Measurements from ENCODE around the gene KCNIP1. TPM values are rescaled to one million over a fixed set of nuclear protein-coding genes. Genes with fewer than 3 reads are reported as not detected.

Gene KCNIP1
- total RNA-seq, 4 donors from 2014 or later, result 1.2 to 2.7 TPM; not detected in 2

DNA sequence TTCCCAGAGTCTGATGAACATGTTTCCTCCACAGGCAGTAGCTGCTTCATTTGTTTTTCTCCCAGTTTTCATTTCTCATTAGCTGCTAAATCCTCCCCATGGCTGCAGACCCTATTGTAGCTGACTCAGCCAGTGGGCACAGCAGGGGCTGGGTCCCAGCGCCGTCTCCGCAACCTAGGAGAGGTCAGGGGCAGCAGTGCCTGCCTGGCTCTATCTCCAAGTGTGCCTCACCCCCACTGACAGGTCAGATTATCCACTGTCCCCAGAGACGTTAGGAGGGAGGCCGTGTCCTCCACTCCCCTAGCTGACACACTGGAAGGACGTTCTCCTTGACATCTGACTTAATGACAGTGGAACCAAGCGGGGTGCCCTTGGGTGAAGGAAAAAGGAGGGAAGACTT is 31.1 kb downstream of the KCNIP1 start:
- Histone ChIP-seq H3K36me3 (no peaks in the 10 kb centered on the region), H3K9me3 (no peaks in the 10 kb centered on the region), H3K27me3 (no peaks in the 10 kb centered on the region), H3K4me1 (no peaks in the 10 kb centered on the region), H3K27ac (no peak overlapping the region), H3K4me3 (no peak overlapping the region)
- intact Hi-C loops (cut with DNase I; ENCODE audit: low total_unique reads) (no loop called here), in situ Hi-C loops (cut with MboI; ENCODE audit: low pct_ligation_motif_present in 1 of 4, low pct_unique_long_range_greater_than_20kb in 1 of 4, low sequenced_read_pairs in 3 of 4) (no loop called here)
- WGBS, 2 donors (ENCODE audit: low coverage in 1 of 2), result 86% methylated on average over 7 of the region's 7 CpGs; no CpG with 5 or more reads in 1 of the 2 donors
- no peak for TF ChIP-seq EP300 (IDR thresholded peaks at IDR 0.05; ENCODE audit: low read depth)
- no peak for TF ChIP-seq POLR2AphosphoS5 (IDR thresholded peaks at IDR 0.05)
- no peak for TF ChIP-seq POLR2A (IDR thresholded peaks at IDR 0.05)
- TF ChIP-seq, protein P1, sequence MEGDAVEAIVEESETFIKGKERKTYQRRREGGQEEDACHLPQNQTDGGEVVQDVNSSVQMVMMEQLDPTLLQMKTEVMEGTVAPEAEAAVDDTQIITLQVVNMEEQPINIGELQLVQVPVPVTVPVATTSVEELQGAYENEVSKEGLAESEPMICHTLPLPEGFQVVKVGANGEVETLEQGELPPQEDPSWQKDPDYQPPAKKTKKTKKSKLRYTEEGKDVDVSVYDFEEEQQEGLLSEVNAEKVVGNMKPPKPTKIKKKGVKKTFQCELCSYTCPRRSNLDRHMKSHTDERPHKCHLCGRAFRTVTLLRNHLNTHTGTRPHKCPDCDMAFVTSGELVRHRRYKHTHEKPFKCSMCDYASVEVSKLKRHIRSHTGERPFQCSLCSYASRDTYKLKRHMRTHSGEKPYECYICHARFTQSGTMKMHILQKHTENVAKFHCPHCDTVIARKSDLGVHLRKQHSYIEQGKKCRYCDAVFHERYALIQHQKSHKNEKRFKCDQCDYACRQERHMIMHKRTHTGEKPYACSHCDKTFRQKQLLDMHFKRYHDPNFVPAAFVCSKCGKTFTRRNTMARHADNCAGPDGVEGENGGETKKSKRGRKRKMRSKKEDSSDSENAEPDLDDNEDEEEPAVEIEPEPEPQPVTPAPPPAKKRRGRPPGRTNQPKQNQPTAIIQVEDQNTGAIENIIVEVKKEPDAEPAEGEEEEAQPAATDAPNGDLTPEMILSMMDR (IDR thresholded peaks at IDR 0.05), result no peak
- DNase-seq, result no peak

DNA sequence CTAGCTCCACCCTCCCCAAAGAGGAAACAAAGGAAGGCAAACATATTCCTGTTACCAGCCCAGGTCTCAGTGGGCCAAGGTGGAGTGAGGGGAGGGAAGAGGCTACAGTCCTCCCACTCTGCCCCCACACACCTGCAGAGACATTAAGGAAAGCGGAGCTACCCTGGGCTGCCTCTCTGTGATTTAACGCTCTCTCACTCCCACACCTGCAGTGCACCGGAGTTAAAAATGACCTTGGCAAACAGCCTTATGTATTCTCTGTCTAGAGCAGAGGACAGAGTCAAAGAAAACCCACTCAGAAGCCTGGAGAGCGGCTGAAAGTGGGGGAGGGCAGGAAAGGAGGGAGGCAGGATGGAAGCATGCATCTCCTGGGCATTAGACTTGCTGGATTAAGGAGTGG is 32.7 kb downstream of the KCNIP1 start:
- WGBS, 2 donors (ENCODE audit: low coverage in 1 of 2), result 65 to 67% methylated on average over 1 to 4 of the region's 4 CpGs
- TF ChIP-seq, protein P1 (IDR thresholded peaks at IDR 0.05), result no peak
- TF ChIP-seq EP300 (IDR thresholded peaks at IDR 0.05; ENCODE audit: low read depth) (no peak), POLR2AphosphoS5 (IDR thresholded peaks at IDR 0.05) (no peak), POLR2A (IDR thresholded peaks at IDR 0.05) (no peak)
- H3K27me3 ChIP-seq, result no peaks in the 10 kb centered on the region
- H3K4me3 ChIP-seq, result no peak overlapping the region
- DNase-seq, result no peak
- H3K4me1 ChIP-seq, result no peaks in the 10 kb centered on the region
- H3K36me3 ChIP-seq, result no peaks in the 10 kb centered on the region
- no peak overlapping the region for H3K27ac ChIP-seq
- intact Hi-C loops (cut with DNase I; ENCODE audit: low total_unique reads), result no loop called here
- no peaks in the 10 kb centered on the region for H3K9me3 ChIP-seq
- in situ Hi-C loops (cut with MboI; ENCODE audit: low pct_ligation_motif_present in 1 of 4, low pct_unique_long_range_greater_than_20kb in 1 of 4, low sequenced_read_pairs in 3 of 4), result no loop called here

DNA sequence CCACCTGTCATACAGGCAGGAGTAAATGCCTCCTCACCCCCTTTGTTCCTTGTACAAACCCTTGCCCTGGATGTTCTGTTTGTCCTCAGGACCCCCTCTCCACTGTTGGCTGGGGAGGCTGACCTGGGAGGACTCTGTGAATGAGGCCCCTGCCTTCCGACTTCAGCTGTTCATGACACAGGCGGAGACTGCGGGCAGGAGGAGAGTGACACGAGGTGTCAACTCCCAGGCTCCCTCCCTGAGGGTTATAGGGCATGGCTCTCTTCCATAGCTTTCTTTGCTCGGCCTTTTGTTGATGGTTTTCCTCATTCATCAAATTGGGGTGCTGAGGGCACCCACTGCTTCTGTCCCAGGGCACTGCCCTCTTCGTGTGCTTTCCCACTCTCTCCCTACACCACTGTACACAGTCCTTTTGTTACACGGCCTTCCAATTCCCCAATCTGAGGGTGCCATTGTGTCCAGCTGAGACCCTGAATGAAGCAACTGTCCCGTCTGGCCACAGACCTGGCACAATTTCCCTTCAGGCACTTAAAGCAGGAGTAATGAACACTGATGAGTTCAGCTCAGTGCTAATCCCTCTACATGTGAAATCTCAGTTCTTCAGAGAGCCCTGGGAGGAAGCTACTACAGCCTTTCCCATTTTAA is 33.8 kb downstream of the KCNIP1 start:
- Histone ChIP-seq H3K4me3 (no peak overlapping the region), H3K36me3 (no peaks in the 10 kb centered on the region), H3K27me3 (no peaks in the 10 kb centered on the region), H3K9me3 (no peaks in the 10 kb centered on the region), H3K4me1 (no peaks in the 10 kb centered on the region), H3K27ac (no peak overlapping the region)
- in situ Hi-C loops (cut with MboI; ENCODE audit: low pct_ligation_motif_present in 1 of 4, low pct_unique_long_range_greater_than_20kb in 1 of 4, low sequenced_read_pairs in 3 of 4) (no loop called here), intact Hi-C loops (cut with DNase I; ENCODE audit: low total_unique reads) (no loop called here)
- 71 to 72% methylated on average over 4 to 8 of the region's 8 CpGs for WGBS, 2 donors (ENCODE audit: low coverage in 1 of 2)
- TF ChIP-seq EP300 (IDR thresholded peaks at IDR 0.05; ENCODE audit: low read depth) (no peak), POLR2AphosphoS5 (IDR thresholded peaks at IDR 0.05) (no peak), POLR2A (IDR thresholded peaks at IDR 0.05) (no peak)
- TF ChIP-seq, protein P1 (IDR thresholded peaks at IDR 0.05), result no peak
- no peak for DNase-seq

DNA sequence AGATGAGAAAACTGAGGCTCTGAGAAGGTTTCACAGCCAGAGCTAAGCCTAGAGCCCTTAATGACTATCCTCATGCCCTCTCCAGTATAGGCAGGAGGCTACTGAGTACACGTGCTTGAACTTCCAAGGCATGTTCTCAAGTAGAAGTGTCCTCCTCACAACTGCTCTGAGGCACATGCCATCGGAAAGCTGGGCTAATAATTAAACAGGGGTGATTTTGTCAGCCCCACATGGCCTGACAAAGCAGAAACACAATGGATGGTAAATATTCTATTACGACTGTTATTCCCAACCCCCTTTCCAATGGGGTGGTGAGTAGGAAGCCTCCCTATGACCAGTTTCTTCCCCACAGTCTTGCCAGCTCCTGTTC is 34.3 kb downstream of the KCNIP1 start:
- no peaks in the 10 kb centered on the region for H3K27me3 ChIP-seq
- TF ChIP-seq POLR2AphosphoS5 (IDR thresholded peaks at IDR 0.05) (no peak), POLR2A (IDR thresholded peaks at IDR 0.05) (no peak), EP300 (IDR thresholded peaks at IDR 0.05; ENCODE audit: low read depth) (no peak)
- TF ChIP-seq, protein P1 (IDR thresholded peaks at IDR 0.05), result no peak
- intact Hi-C loops (cut with DNase I; ENCODE audit: low total_unique reads) (no loop called here), in situ Hi-C loops (cut with MboI; ENCODE audit: low pct_ligation_motif_present in 1 of 4, low pct_unique_long_range_greater_than_20kb in 1 of 4, low sequenced_read_pairs in 3 of 4) (no loop called here)
- no peak overlapping the region for H3K27ac ChIP-seq
- no peak overlapping the region for H3K4me3 ChIP-seq
- no peak for DNase-seq
- H3K9me3 ChIP-seq, result no peaks in the 10 kb centered on the region
- no peaks in the 10 kb centered on the region for H3K36me3 ChIP-seq
- H3K4me1 ChIP-seq, result no peaks in the 10 kb centered on the region
- 42% methylated on average over 3 of the region's 3 CpGs; no CpG with 5 or more reads in 1 of the 2 donors for WGBS, 2 donors (ENCODE audit: low coverage in 1 of 2)

All from transverse colon (tissue), 4 donors.